Right lobe of liver (tissue), 4 donors: Measurements from ENCODE around the gene MGAT4C.

Source experiments
- CTCF ChIP-seq, 4 donors: fragments of 200-600 bp in 3 of 4; fragments of 450-650 bp in 1 of 4; IDR thresholded peaks; one replicate each; pipeline versions ENCODE4 v1.5.1 to v1.8.0; 2016 to 2022; ENCODE audit warnings: antibody characterized with exemption in 4 of 4, mild to moderate bottlenecking in 2 of 4
- POLR2A ChIP-seq: fragments of 450-650 bp; IDR thresholded peaks from one replicate; pipeline ENCODE4 v1.6.1; 2017; ENCODE audit warnings: antibody characterized with exemption, mild to moderate bottlenecking
- donor health status: DM: no; HTN: no; CAD: no.
- donor health status: DM: no; HTN: no; CAD: no.
- donor health status: DM: no; HTN: yes; CAD: no.

GRCh38 chr12:85971800-85972199, 284.4 kb downstream of the MGAT4C start:
- TF ChIP-seq CTCF (IDR thresholded peaks at IDR 0.05): no peak
- no peak for TF ChIP-seq POLR2A
